Type B pancreatic cell (in vitro differentiated cells): ENCODE results near the gene MAPK10. TPM values are rescaled to one million over a fixed set of nuclear protein-coding genes. Genes with fewer than 3 reads are reported as not detected.
"Not testable (repeated sequence)": the region's sequence is repeated elsewhere in the genome, so short reads cannot be mapped to it uniquely, and the experiment has no call there.

ENCODE experiments used
- DNase-seq: peaks from one replicate; pipeline ENCODE4 v3.0.0; 2021; ENCODE audit warnings: mixed read lengths; ENCODE audit not compliant: unreplicated experiment; ENCODE audit errors: extremely low spot score
- H3K27ac Mint-ChIP-seq: 2 replicates; pipeline ENCODE4 v1.8.0; 2021; ENCODE audit warnings: mild to moderate bottlenecking, mixed read lengths
- H3K27me3 Mint-ChIP-seq: 2 replicates; pipeline ENCODE4 v1.8.0; 2021; ENCODE audit warnings: mixed read lengths
- H3K36me3 Mint-ChIP-seq: 2 replicates; pipeline ENCODE4 v1.8.0; 2021; ENCODE audit warnings: mixed read lengths
- H3K4me1 Mint-ChIP-seq: one replicate; pipeline ENCODE4 v1.8.0; 2021; ENCODE audit warnings: mixed read lengths; ENCODE audit not compliant: unreplicated experiment
- H3K4me3 Mint-ChIP-seq: 2 replicates; pipeline ENCODE4 v1.8.0; 2021; ENCODE audit warnings: mild to moderate bottlenecking, mixed read lengths
- H3K9me3 Mint-ChIP-seq: 2 replicates; pipeline ENCODE4 v1.8.0; 2021; ENCODE audit warnings: mixed read lengths
- CTCF ChIP-seq: fragments of 200-600 bp; sonication (generic); conservative IDR thresholded peaks from 2 replicates; pipeline ENCODE4 v1.5.0; 2021; ENCODE audit warnings: antibody characterized with exemption, mild to moderate bottlenecking
- total RNA-seq: library from RNA; stranded (reverse); gene quantifications from 2 replicates; pipeline ENCODE4 v1.2.1, GENCODE V29; 2021; ENCODE audit warnings: low replicate concordance

MAPK10 gene
- total RNA-seq, 1 donor from 2014 or later = 19.1 TPM

GRCh38 chr4:86330961-86331742 is 28.7 kb downstream of the MAPK10 start:
- peak overlapping the region; percentile 80 for H3K27ac Mint-ChIP-seq
- H3K9me3 Mint-ChIP-seq = no peaks in the 10 kb centered on the region
- TF ChIP-seq CTCF = no peak

GRCh38 chr4:86330411-86330810 is 29.4 kb downstream of the MAPK10 start:
- H3K27ac Mint-ChIP-seq, H3K9me3 Mint-ChIP-seq, H3K27me3 Mint-ChIP-seq, H3K4me3 Mint-ChIP-seq, H3K36me3 Mint-ChIP-seq, DNase-seq: not testable (repeated sequence)
- H3K4me1 Mint-ChIP-seq = peaks cover 29% of the 10 kb centered on the region

More at GRCh38 chr4:86330961-86331742, 28.7 kb downstream of the MAPK10 start:
- no peaks in the 10 kb centered on the region for H3K27me3 Mint-ChIP-seq
- H3K4me3 Mint-ChIP-seq = peak overlapping the region; percentile 7
- no peak for DNase-seq
- peaks cover 25% of the 10 kb centered on the region for H3K4me1 Mint-ChIP-seq
- H3K36me3 Mint-ChIP-seq = no peaks in the 10 kb centered on the region

GRCh38 chr4:86329431-86329830 is 30.4 kb downstream of the MAPK10 start:
- no peak overlapping the region for H3K4me3 Mint-ChIP-seq

GRCh38 chr4:86326400-86326799 is 33.5 kb downstream of the MAPK10 start:
- no peak overlapping the region for H3K4me3 Mint-ChIP-seq
- H3K27ac Mint-ChIP-seq = peak overlapping the region; percentile 54
- H3K9me3 Mint-ChIP-seq = no peaks in the 10 kb centered on the region
- no peaks in the 10 kb centered on the region for H3K27me3 Mint-ChIP-seq
- no peaks in the 10 kb centered on the region for H3K36me3 Mint-ChIP-seq
- H3K4me1 Mint-ChIP-seq = peaks cover 22% of the 10 kb centered on the region
- TF ChIP-seq CTCF = no peak
- no peak for DNase-seq

More at GRCh38 chr4:86329431-86329830, 30.4 kb downstream of the MAPK10 start:
- no peak for DNase-seq
- Mint-ChIP-seq H3K4me1 (peaks cover 29% of the 10 kb centered on the region), H3K27ac (no peak overlapping the region), H3K36me3 (no peaks in the 10 kb centered on the region), H3K27me3 (no peaks in the 10 kb centered on the region), H3K9me3 (no peaks in the 10 kb centered on the region)
- no peak for TF ChIP-seq CTCF

GRCh38 chr4:86319390-86319789 is 40.5 kb downstream of the MAPK10 start:
- no peaks in the 10 kb centered on the region for H3K4me1 Mint-ChIP-seq
- H3K27ac Mint-ChIP-seq = no peak overlapping the region
- H3K27me3 Mint-ChIP-seq = no peaks in the 10 kb centered on the region
- H3K4me3 Mint-ChIP-seq = no peak overlapping the region
- TF ChIP-seq CTCF = no peak
- H3K9me3 Mint-ChIP-seq = no peaks in the 10 kb centered on the region
- H3K36me3 Mint-ChIP-seq = no peaks in the 10 kb centered on the region
- no peak for DNase-seq

- Mint-ChIP-seq H3K36me3 (no peaks in the 10 kb centered on the region), H3K4me1 (peaks cover 3% of the 10 kb centered on the region), H3K27ac (no peak overlapping the region), H3K4me3 (no peak overlapping the region), H3K27me3 (no peaks in the 10 kb centered on the region), H3K9me3 (no peaks in the 10 kb centered on the region)
- no peak for TF ChIP-seq CTCF
- no peak for DNase-seq
Observed at GRCh38 chr4:86315579-86315978, 44.3 kb downstream of the MAPK10 start.
